Measurements from ENCODE around the gene BCAM. TPM values are rescaled to one million over a fixed set of nuclear protein-coding genes. Genes with fewer than 3 reads are reported as not detected.
A peak's percentile ranks its signal among the peaks of the same experiment; 100 is the strongest.

BCAM gene
- polyA plus RNA-seq, 2 of the 4 experiments (the other 2 are of a cell fraction), result 18.4 to 88.1 TPM

- 64% methylated on average over 22 of the region's 22 CpGs for WGBS (ENCODE audit: missing lambda C conversion rate)
- TF ChIP-seq USF2 (IDR thresholded peaks at IDR 0.05), result peak; percentile 65
- TF ChIP-seq MAFK (IDR thresholded peaks at IDR 0.05; ENCODE audit: partially characterized antibody), result peak; percentile 39
- peak in 1 of 2 experiments; percentile 24; a peak in 2 of 5 replicates for TF ChIP-seq EP300 (IDR thresholded peaks at IDR 0.05)
- TF ChIP-seq ESRRA (IDR thresholded peaks at IDR 0.05; ENCODE audit: borderline replicate concordance, low read length), result 0 out of 2 replicates have a peak, but pooled peaks have one; percentile 2
- no peak for TF ChIP-seq KDM5A (IDR thresholded peaks at IDR 0.05)
- no peak for TF ChIP-seq FOSL2 (IDR thresholded peaks at IDR 0.05)
- TF ChIP-seq FOSL2 (CRISPR knock-in tag; IDR thresholded peaks at IDR 0.05), result peak; percentile 63
- no peak for TF ChIP-seq HOXB5 (CRISPR knock-in tag; IDR thresholded peaks at IDR 0.05)
- TF ChIP-seq MAX (IDR thresholded peaks at IDR 0.05), result peak; percentile 51
- TF ChIP-seq TP53 (CRISPR knock-in tag; IDR thresholded peaks at IDR 0.05), result 0 out of 2 replicates have a peak, but pooled peaks have one; percentile 24
- no peak for TF ChIP-seq ELK1 (IDR thresholded peaks at IDR 0.05; ENCODE audit: low read depth, low read length)
- TF ChIP-seq E2F6 (IDR thresholded peaks at IDR 0.05; ENCODE audit: borderline replicate concordance, low read depth), result peak; percentile 36; the same call in 1 of the 2 replicates
- TF ChIP-seq GATA3 (IDR thresholded peaks at IDR 0.05; ENCODE audit: borderline replicate concordance), result peak; percentile 30; the same call in 1 of the 2 replicates
- no peak for TF ChIP-seq KDM1A (IDR thresholded peaks at IDR 0.05; ENCODE audit: low read depth)
- TF ChIP-seq CEBPB (IDR thresholded peaks at IDR 0.05), result peak; percentile 56 to 94; a peak in 3 of 4 replicates
- no peak for TF ChIP-seq RNF2 (IDR thresholded peaks at IDR 0.05; ENCODE audit: borderline replicate concordance, low read depth)
- no peak for TF ChIP-seq SREBF2 (IDR thresholded peaks at IDR 0.05)
- TF ChIP-seq REST (IDR thresholded peaks at IDR 0.05), result no peak
- ATAC-seq (peak; percentile 10 to 51; a peak in 3 of 6 replicates), FAIRE-seq (no peak), DNase-seq (ENCODE audit: low read depth in 1 of 2, low spot score in 1 of 2) (peak in 1 of 2 experiments; percentile 89)
- Histone ChIP-seq H3K4me2 (0 out of 3 replicates have a peak overlapping the region, but pooled peaks have one; percentile 2), H3K9me3 (no peaks in the 10 kb centered on the region), H3K4me1 (peaks cover 40% of the 10 kb centered on the region), H3K27ac (peak overlapping the region; percentile 31 to 88), H3K4me3 (no peak overlapping the region)
- CTCF ChIA-PET, result interaction anchor here (0.6 to 48.5 kb wide), 10 partner anchors 12 to 188 kb away, joined by 3 to 1899 read pairs (median 10); partner anchors contain the start of gene BCL3
- POLR2A ChIA-PET, result interaction anchor here (0.7 to 2.3 kb wide), 5 partner anchors 20 to 81 kb away, joined by 3 to 14 read pairs (median 5); partner anchors contain the start of gene NECTIN2
Measured at GRCh38 chr19:44765033-44765948, 43.6 kb upstream of the BCAM start.
